SK-N-SH treated with all-trans-retinoic acid at 6 μM for 48 hours (cell line): ENCODE results near the gene APCDD1L.

Source experiments
- ARNTL ChIP-seq: fragments of 450-650 bp; formaldehyde crosslinking; IDR thresholded peaks from 2 replicates; pipeline ENCODE4 v1.5.0; 2020; ENCODE audit warnings: low read depth, mild to moderate bottlenecking, moderate library complexity, borderline replicate concordance
- CREB5 ChIP-seq: fragments of 250-450 bp; sonication (Bioruptor Pico); IDR thresholded peaks from 2 replicates; pipeline ENCODE4 v1.5.1; 2020; ENCODE audit warnings: low read depth, mild to moderate bottlenecking, moderate library complexity
- ISL1 ChIP-seq: fragments of 250-450 bp; sonication (Bioruptor Pico); IDR thresholded peaks from 2 replicates; pipeline ENCODE4 v2.1.2; 2022; ENCODE audit warnings: mild to moderate bottlenecking, moderate library complexity
- PATZ1 ChIP-seq: fragments of 250-450 bp; sonication (Bioruptor Pico); IDR thresholded peaks from 2 replicates; pipeline ENCODE4 v1.8.0; 2020; ENCODE audit warnings: mild to moderate bottlenecking, moderate library complexity, borderline replicate concordance
- POU6F1 ChIP-seq: fragments of 250-450 bp; sonication (Bioruptor Pico); IDR thresholded peaks from 2 replicates; pipeline ENCODE4 v1.8.0; 2021; ENCODE audit warnings: low read depth, mild to moderate bottlenecking, moderate library complexity, borderline replicate concordance
- PPARA ChIP-seq: fragments of 250-450 bp; sonication (Bioruptor Pico); IDR thresholded peaks from 2 replicates; pipeline ENCODE4 v1.5.0; 2020; ENCODE audit warnings: mild to moderate bottlenecking, borderline replicate concordance
- RARB ChIP-seq: fragments of 250-450 bp; sonication (Bioruptor Pico); IDR thresholded peaks from 2 replicates; pipeline ENCODE4 v1.8.0; 2021; ENCODE audit warnings: mild to moderate bottlenecking, moderate library complexity
- SNAI2 ChIP-seq: fragments of 250-450 bp; sonication (Bioruptor Pico); IDR thresholded peaks from 2 replicates; pipeline ENCODE4 v1.5.0; 2020; ENCODE audit warnings: mild to moderate bottlenecking, moderate library complexity
- TCF4 ChIP-seq: fragments of 250-450 bp; sonication (Bioruptor Pico); IDR thresholded peaks from 2 replicates; pipeline ENCODE4 v1.8.0; 2021; ENCODE audit warnings: mild to moderate bottlenecking, moderate library complexity, borderline replicate concordance
- TSHZ2 ChIP-seq: fragments of 250-450 bp; sonication (Bioruptor Pico); IDR thresholded peaks from 2 replicates; pipeline ENCODE4 v1.5.0; 2020; ENCODE audit warnings: mild to moderate bottlenecking, moderate library complexity
- ZC3H10 ChIP-seq: fragments of 250-450 bp; sonication (Bioruptor Pico); IDR thresholded peaks from 2 replicates; pipeline ENCODE4 v1.5.1; 2021; ENCODE audit warnings: mild to moderate bottlenecking, moderate library complexity
- ZFP30 ChIP-seq: fragments of 450-650 bp; formaldehyde crosslinking; IDR thresholded peaks from 2 replicates; pipeline ENCODE4 v1.5.0; 2022; ENCODE audit warnings: mild to moderate bottlenecking, moderate library complexity
- ZNF70 ChIP-seq: fragments of 450-650 bp; formaldehyde crosslinking; IDR thresholded peaks from 2 replicates; pipeline ENCODE4 v1.5.0; 2020; ENCODE audit warnings: mild to moderate bottlenecking, moderate library complexity
- ZNF8 ChIP-seq: fragments of 450-650 bp; formaldehyde crosslinking; IDR thresholded peaks from 2 replicates; pipeline ENCODE4 v1.5.0; 2020; ENCODE audit warnings: mild to moderate bottlenecking, moderate library complexity

- TF ChIP-seq PPARA (no peak), PATZ1 (CRISPR knock-in tag) (no peak), ARNTL (CRISPR knock-in tag) (no peak), TCF4 (CRISPR knock-in tag) (no peak), ZC3H10 (CRISPR knock-in tag) (no peak), SNAI2 (no peak), RARB (CRISPR knock-in tag) (no peak), CREB5 (CRISPR knock-in tag) (no peak), TSHZ2 (CRISPR knock-in tag) (no peak), ZFP30 (CRISPR knock-in tag) (no peak), ZNF70 (CRISPR knock-in tag) (no peak), POU6F1 (no peak), ZNF8 (no peak), ISL1 (no peak)
Measured at GRCh38 chr20:58464838-58465237, 50.4 kb downstream of the APCDD1L start.
